ENCODE data around the gene PKD1L1. TPM values are rescaled to one million over a fixed set of nuclear protein-coding genes. Genes with fewer than 3 reads are reported as not detected.
A peak's percentile ranks its signal among the peaks of the same experiment; 100 is the strongest.
"Not testable (repeated sequence)": the region's sequence is repeated elsewhere in the genome, so short reads cannot be mapped to it uniquely, and the experiment has no call there.

The PKD1L1 gene
- total RNA-seq, 1 donor from 2014 or later: 0.05 TPM

GRCh38 chr7:47944536-47945260 lies 3.6 kb downstream of the PKD1L1 start:
- Mint-ChIP-seq H3K27ac (ENCODE audit: unreplicated experiment) (no peak overlapping the region), H3K27me3 (ENCODE audit: unreplicated experiment) (no peaks in the 10 kb centered on the region), H3K4me3 (ENCODE audit: unreplicated experiment) (no peak overlapping the region), H3K36me3 (ENCODE audit: unreplicated experiment) (no peaks in the 10 kb centered on the region), H3K9me3 (ENCODE audit: unreplicated experiment) (no peaks in the 10 kb centered on the region), H3K4me1 (ENCODE audit: unreplicated experiment) (peaks cover 47% of the 10 kb centered on the region)
- no peak for TF ChIP-seq CTCF (IDR thresholded peaks at IDR 0.05)
- no peak for DNase-seq (ENCODE audit: extremely low spot score, unreplicated experiment)

GRCh38 chr7:47943676-47944474 lies 4.4 kb downstream of the PKD1L1 start:
- Mint-ChIP-seq H3K36me3 (ENCODE audit: unreplicated experiment) (no peaks in the 10 kb centered on the region), H3K4me1 (ENCODE audit: unreplicated experiment) (peaks cover 49% of the 10 kb centered on the region), H3K4me3 (ENCODE audit: unreplicated experiment) (no peak overlapping the region), H3K27ac (ENCODE audit: unreplicated experiment) (peak overlapping the region; percentile 57), H3K27me3 (ENCODE audit: unreplicated experiment) (no peaks in the 10 kb centered on the region), H3K9me3 (ENCODE audit: unreplicated experiment) (no peaks in the 10 kb centered on the region)
- peak; percentile 54 for DNase-seq (ENCODE audit: extremely low spot score, unreplicated experiment)
- no peak for TF ChIP-seq CTCF (IDR thresholded peaks at IDR 0.05)

- not testable (repeated sequence) for H3K4me3 Mint-ChIP-seq (ENCODE audit: unreplicated experiment); H3K9me3 Mint-ChIP-seq (ENCODE audit: unreplicated experiment); H3K27me3 Mint-ChIP-seq (ENCODE audit: unreplicated experiment); H3K27ac Mint-ChIP-seq (ENCODE audit: unreplicated experiment); H3K36me3 Mint-ChIP-seq (ENCODE audit: unreplicated experiment); DNase-seq (ENCODE audit: extremely low spot score, unreplicated experiment)
- H3K4me1 Mint-ChIP-seq (ENCODE audit: unreplicated experiment): peaks cover 41% of the 10 kb centered on the region
These were observed 5.6 kb downstream of the PKD1L1 start for GRCh38 chr7:47942651-47943050.

- Mint-ChIP-seq H3K4me3 (ENCODE audit: unreplicated experiment) (no peak overlapping the region), H3K36me3 (ENCODE audit: unreplicated experiment) (no peaks in the 10 kb centered on the region), H3K27ac (ENCODE audit: unreplicated experiment) (peak overlapping the region; percentile 60), H3K27me3 (ENCODE audit: unreplicated experiment) (no peaks in the 10 kb centered on the region), H3K4me1 (ENCODE audit: unreplicated experiment) (peaks cover 42% of the 10 kb centered on the region), H3K9me3 (ENCODE audit: unreplicated experiment) (no peaks in the 10 kb centered on the region)
- no peak for DNase-seq (ENCODE audit: extremely low spot score, unreplicated experiment)
- TF ChIP-seq CTCF (IDR thresholded peaks at IDR 0.05): no peak
These were observed 6.1 kb downstream of the PKD1L1 start for GRCh38 chr7:47942132-47942531.

- no peak for TF ChIP-seq CTCF (IDR thresholded peaks at IDR 0.05)
- peak overlapping the region; percentile 7 for H3K4me3 Mint-ChIP-seq (ENCODE audit: unreplicated experiment)
- peaks cover 48% of the 10 kb centered on the region for H3K4me1 Mint-ChIP-seq (ENCODE audit: unreplicated experiment)
- peak overlapping the region; percentile 66 for H3K27ac Mint-ChIP-seq (ENCODE audit: unreplicated experiment)
- peak; percentile 75 for DNase-seq (ENCODE audit: extremely low spot score, unreplicated experiment)
- no peaks in the 10 kb centered on the region for H3K27me3 Mint-ChIP-seq (ENCODE audit: unreplicated experiment)
- H3K9me3 Mint-ChIP-seq (ENCODE audit: unreplicated experiment): no peaks in the 10 kb centered on the region
- no peaks in the 10 kb centered on the region for H3K36me3 Mint-ChIP-seq (ENCODE audit: unreplicated experiment)
These were observed 7.0 kb downstream of the PKD1L1 start for GRCh38 chr7:47941136-47941844.
